Stimulated activated CD4-positive, alpha-beta T cell treated with anti-CD3 and anti-CD28 coated beads, Interleukin-2, amount 100 ng/mL, for 48 hours (primary cell): ENCODE measurements around the gene TMEFF1.

Source experiments
- DNase-seq, 2 donors: peaks; one replicate each; pipeline ENCODE4 v3.0.0-alpha.2; 2020

TMEFF1 gene

DNA sequence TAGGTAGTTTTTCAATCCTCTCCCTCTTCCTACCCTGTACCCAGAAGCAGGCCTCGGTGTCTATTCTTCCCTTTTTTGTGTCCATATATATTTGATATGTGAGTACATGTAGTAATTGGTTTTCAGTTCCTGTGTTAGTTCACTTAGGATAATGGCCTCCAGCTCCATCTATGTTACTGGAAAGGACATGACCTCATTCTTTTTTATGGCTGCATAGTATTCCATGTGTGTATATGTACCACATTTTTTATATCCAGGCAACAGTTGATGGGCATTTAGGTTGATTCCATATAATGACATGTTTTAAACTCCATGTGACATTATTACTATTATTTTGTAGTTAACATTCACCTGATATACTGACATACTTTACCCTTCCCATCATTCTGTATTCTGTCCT is 154.0 kb downstream of the TMEFF1 start:
- DNase-seq: no peak
